ENCODE results near the gene SLC17A7. TPM values are rescaled to one million over a fixed set of nuclear protein-coding genes. Genes with fewer than 3 reads are reported as not detected.
A peak's percentile ranks its signal among the peaks of the same experiment; 100 is the strongest.

The SLC17A7 gene
- total and polyA plus RNA-seq, 2 of the 13 experiments (the other 11 are each of a cell fraction or from before 2014, with no cell fraction given): 0.32 TPM; not detected in 1

DNA sequence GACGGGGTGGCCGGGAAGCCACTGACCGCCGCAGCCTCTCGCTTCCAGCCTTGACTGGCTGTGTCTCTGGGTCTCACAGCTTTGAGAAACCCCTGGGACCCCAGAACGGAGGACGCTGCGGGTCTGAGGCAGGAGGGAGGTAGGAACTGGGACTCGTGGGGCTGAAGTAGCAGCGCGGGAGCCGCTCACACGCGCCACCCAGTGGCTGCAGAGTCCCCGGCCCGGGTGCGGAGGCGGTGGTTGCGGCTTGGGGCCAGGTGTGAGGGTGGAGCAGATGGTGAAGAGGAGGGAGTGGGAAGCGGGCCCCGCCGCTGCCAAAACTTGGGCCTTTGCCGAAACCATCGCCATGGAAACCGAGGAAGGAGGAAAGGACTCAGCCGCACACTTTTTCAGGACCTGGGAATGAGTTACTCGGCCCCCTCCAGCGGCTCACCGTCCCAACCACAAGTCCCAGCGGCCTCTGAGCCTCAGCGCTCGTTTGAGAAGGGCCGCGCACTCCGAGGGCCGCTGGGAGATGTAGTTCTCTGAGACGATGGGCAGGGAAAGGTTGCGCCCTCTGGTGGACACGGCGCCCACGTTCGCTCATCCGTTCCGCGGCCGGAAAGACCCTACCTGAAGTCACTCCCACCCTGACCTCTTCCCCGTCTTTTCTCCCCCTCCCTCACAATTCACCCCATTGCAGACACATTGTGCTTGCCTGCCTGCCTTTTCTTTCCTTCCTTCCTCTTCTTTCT lies 2.2 kb upstream of the SLC17A7 start (continued):
- TF ChIP-seq, protein P1, sequence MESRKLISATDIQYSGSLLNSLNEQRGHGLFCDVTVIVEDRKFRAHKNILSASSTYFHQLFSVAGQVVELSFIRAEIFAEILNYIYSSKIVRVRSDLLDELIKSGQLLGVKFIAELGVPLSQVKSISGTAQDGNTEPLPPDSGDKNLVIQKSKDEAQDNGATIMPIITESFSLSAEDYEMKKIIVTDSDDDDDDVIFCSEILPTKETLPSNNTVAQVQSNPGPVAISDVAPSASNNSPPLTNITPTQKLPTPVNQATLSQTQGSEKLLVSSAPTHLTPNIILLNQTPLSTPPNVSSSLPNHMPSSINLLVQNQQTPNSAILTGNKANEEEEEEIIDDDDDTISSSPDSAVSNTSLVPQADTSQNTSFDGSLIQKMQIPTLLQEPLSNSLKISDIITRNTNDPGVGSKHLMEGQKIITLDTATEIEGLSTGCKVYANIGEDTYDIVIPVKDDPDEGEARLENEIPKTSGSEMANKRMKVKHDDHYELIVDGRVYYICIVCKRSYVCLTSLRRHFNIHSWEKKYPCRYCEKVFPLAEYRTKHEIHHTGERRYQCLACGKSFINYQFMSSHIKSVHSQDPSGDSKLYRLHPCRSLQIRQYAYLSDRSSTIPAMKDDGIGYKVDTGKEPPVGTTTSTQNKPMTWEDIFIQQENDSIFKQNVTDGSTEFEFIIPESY (CRISPR knock-in tag; IDR thresholded peaks at IDR 0.05): peak; percentile 93
- TF ChIP-seq ARNT2 (CRISPR knock-in tag; IDR thresholded peaks at IDR 0.05; ENCODE audit: low read depth): peak; percentile 68
- peak; percentile 48; the same call in 1 of the 2 replicates for TF ChIP-seq BCL3 (CRISPR knock-in tag; IDR thresholded peaks at IDR 0.05)
- TF ChIP-seq TBX2 (CRISPR knock-in tag; IDR thresholded peaks at IDR 0.05; ENCODE audit: borderline replicate concordance): no peak; the same call in 1 of the 2 replicates
- peak; percentile 17 for TF ChIP-seq CBX1 (IDR thresholded peaks at IDR 0.05; ENCODE audit: low read depth)
- no peak for TF ChIP-seq DMTF1 (CRISPR knock-in tag; IDR thresholded peaks at IDR 0.05)
- 0 out of 2 replicates have a peak, but pooled peaks have one; percentile 56 for TF ChIP-seq ZNF44 (CRISPR knock-in tag; IDR thresholded peaks at IDR 0.05)
- peak; percentile 29 for TF ChIP-seq AGO2 (optimal IDR thresholded peaks at IDR 0.05; ENCODE audit: low read depth, low read length)
- peak; percentile 13; the same call in 1 of the 2 replicates for TF ChIP-seq SALL1 (CRISPR knock-in tag; IDR thresholded peaks at IDR 0.05)
- no peak for TF ChIP-seq DPF2 (CRISPR knock-in tag; IDR thresholded peaks at IDR 0.05; ENCODE audit: borderline replicate concordance, low read depth)
- TF ChIP-seq, protein P2, sequence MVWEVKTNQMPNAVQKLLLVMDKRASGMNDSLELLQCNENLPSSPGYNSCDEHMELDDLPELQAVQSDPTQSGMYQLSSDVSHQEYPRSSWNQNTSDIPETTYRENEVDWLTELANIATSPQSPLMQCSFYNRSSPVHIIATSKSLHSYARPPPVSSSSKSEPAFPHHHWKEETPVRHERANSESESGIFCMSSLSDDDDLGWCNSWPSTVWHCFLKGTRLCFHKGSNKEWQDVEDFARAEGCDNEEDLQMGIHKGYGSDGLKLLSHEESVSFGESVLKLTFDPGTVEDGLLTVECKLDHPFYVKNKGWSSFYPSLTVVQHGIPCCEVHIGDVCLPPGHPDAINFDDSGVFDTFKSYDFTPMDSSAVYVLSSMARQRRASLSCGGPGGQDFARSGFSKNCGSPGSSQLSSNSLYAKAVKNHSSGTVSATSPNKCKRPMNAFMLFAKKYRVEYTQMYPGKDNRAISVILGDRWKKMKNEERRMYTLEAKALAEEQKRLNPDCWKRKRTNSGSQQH (CRISPR knock-in tag; IDR thresholded peaks at IDR 0.05; ENCODE audit: low read depth): peak; percentile 76; the same call in 1 of the 2 replicates
- no peak for TF ChIP-seq ZNF354B (CRISPR knock-in tag; IDR thresholded peaks at IDR 0.05)
- TF ChIP-seq BRD4 (CRISPR knock-in tag; IDR thresholded peaks at IDR 0.05): peak; percentile 54; the same call in 1 of the 2 replicates
- TF ChIP-seq PBX3 (CRISPR knock-in tag; IDR thresholded peaks at IDR 0.05; ENCODE audit: borderline replicate concordance): no peak
- TF ChIP-seq ZUFSP (CRISPR knock-in tag; IDR thresholded peaks at IDR 0.05; ENCODE audit: borderline replicate concordance): no peak
- TF ChIP-seq, protein P3, sequence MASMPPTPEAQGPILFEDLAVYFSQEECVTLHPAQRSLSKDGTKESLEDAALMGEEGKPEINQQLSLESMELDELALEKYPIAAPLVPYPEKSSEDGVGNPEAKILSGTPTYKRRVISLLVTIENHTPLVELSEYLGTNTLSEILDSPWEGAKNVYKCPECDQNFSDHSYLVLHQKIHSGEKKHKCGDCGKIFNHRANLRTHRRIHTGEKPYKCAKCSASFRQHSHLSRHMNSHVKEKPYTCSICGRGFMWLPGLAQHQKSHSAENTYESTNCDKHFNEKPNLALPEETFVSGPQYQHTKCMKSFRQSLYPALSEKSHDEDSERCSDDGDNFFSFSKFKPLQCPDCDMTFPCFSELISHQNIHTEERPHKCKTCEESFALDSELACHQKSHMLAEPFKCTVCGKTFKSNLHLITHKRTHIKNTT (CRISPR knock-in tag; IDR thresholded peaks at IDR 0.05): peak; percentile 96; the same call in 1 of the 2 replicates
